Measurements from ENCODE around the gene VPS29. TPM values are rescaled to one million over a fixed set of nuclear protein-coding genes. Genes with fewer than 3 reads are reported as not detected.
A peak's percentile ranks its signal among the peaks of the same experiment; 100 is the strongest.

VPS29 gene
- total and polyA plus RNA-seq, 9 donors = 71.6 to 155 (median 119) TPM

DNA sequence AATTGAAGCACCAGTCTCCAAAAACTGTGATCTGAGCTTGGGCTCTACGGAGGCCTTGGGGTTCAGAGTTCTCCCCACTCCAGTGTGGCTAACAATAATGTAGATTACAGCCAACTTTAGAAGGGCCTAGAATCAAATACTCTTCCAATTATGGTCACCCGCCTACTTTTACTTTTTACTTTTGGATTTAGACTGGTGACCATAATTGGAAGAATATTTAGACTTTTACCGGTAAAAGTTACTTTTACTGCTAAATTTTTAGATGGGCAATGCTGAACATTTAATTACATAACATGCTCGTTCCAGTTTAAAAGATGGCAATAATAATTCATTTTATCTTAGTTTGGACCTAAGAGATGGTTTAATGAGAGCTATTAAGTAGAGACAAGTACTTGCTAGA is 42.1 kb upstream of the VPS29 start:
- Histone ChIP-seq H3K27me3 (ENCODE audit: control insufficient read depth, insufficient read depth, low read length) (no peaks in the 10 kb centered on the region), H3K4me1 (ENCODE audit: control insufficient read depth, insufficient read depth, low read length) (peaks cover 7% of the 10 kb centered on the region), H3K4me3 (ENCODE audit: low read length) (no peak overlapping the region), H3K27ac (ENCODE audit: low read length) (no peak overlapping the region), H3K36me3 (ENCODE audit: control insufficient read depth, insufficient read depth, low read length) (peaks cover 9% of the 10 kb centered on the region), H3K9me3 (replicated peaks; ENCODE audit: control insufficient read depth, low read depth, low read length) (no peaks in the 10 kb centered on the region)
- DNase-seq = no peak
- WGBS (ENCODE audit: insufficient coverage) = no CpG with 5 or more reads among the region's 4 CpGs

DNA sequence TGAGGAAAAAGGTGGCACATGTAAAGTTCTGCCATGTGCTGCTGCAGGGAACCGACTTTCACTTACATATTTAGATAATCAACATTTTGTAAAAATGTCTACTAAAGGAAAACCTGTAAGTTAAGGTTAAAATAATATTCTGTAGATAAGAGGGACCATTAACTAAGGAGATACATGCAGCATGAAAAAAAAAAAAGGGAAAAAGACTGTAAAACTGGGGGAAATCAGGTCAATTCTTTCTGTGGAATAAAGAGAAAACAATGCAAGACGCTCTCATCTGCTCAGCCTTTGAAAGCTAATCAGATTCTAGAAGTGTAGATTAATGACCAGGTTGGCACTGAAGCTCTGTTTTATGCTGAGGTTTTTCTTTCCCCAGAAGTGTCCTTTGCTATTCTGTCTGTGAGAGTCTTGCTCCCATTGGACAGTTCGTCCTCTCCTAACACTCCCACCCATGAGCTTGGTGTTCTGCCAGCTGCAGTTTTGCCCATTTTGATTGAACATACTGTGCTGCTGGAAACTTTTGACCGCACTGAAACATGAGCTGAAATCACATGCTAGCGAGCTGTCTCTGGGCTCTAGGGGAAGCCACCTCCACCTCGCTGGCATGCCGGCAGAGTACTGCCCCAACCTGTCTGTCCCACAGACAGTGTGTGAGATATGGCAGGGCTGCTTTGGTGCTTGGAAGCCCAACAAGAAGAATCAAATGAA is 41.5 kb upstream of the VPS29 start:
- no peak overlapping the region for H3K27ac ChIP-seq (ENCODE audit: low read length)

DNA sequence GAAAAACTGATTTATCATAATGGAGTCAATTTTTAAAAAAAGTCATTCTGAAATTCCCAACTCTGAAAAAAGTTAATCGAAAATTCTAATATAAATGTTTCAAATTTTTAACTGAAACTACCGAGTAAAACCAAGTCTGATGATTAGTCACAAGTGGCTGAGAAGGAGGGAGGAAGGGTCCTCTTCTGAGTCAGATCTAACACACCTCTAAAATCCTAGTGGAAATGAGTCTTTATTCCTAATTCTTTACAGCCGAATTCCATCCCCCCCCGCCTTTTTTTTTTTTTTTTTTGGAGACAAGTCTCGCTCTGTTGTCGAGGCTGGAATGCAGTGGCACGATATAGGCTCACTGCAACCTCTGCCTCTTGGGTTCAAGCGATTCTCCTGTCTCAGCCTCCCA is 38.1 kb upstream of the VPS29 start:
- peaks cover 26% of the 10 kb centered on the region for H3K36me3 ChIP-seq (ENCODE audit: control insufficient read depth, insufficient read depth, low read length)
- peaks cover 12% of the 10 kb centered on the region for H3K4me1 ChIP-seq (ENCODE audit: control insufficient read depth, insufficient read depth, low read length)
- no peaks in the 10 kb centered on the region for H3K27me3 ChIP-seq (ENCODE audit: control insufficient read depth, insufficient read depth, low read length)
- H3K4me3 ChIP-seq (ENCODE audit: low read length) = no peak overlapping the region
- H3K9me3 ChIP-seq (replicated peaks; ENCODE audit: control insufficient read depth, low read depth, low read length) = no peaks in the 10 kb centered on the region
- DNase-seq = no peak
- H3K27ac ChIP-seq (ENCODE audit: low read length) = no peak overlapping the region
- WGBS (ENCODE audit: insufficient coverage) = 91% methylated on average over 6 of the region's 8 CpGs

More for the DNA sequence above, 41.5 kb upstream of the VPS29 start:
- Histone ChIP-seq H3K4me3 (ENCODE audit: low read length) (no peak overlapping the region), H3K4me1 (ENCODE audit: control insufficient read depth, insufficient read depth, low read length) (peaks cover 7% of the 10 kb centered on the region), H3K36me3 (ENCODE audit: control insufficient read depth, insufficient read depth, low read length) (peaks cover 11% of the 10 kb centered on the region), H3K27me3 (ENCODE audit: control insufficient read depth, insufficient read depth, low read length) (no peaks in the 10 kb centered on the region), H3K9me3 (replicated peaks; ENCODE audit: control insufficient read depth, low read depth, low read length) (no peaks in the 10 kb centered on the region)
- peak; percentile 86 for DNase-seq
- WGBS (ENCODE audit: insufficient coverage) = 48% methylated on average over 3 of the region's 7 CpGs

DNA sequence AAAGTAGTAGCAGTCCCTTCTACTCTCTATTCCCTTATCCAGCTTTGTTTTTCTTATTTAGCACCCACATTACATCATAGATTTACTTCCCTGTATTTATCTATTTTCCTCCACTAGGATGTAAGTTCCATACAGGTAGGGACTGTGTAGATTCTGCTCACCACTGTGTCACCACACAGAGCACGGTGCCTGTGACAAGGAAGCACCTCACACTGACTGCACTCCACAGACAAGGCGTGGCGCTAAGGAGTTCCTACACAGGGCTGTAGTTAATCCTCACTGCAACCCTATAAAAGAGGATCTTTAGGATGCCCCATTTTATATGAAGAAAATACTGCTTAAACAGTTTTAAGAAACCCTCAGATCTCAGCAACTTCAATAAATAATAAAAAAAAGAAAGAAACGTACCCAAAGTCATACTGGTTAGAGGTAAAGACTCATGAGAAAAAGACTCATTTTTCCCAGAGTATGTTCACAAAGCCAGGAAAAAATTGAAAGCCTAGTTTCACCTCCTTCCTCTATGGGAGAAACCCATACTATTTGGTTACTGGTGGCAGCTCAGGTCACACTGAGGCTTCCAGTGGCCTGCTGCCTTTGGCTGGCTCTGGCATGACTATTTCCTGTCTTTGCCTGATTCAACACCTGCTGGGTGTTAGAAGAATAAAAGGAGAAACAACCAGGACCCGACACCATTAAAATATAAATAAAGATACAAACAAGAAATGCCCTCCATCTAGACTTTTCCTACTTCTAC is 37.1 kb upstream of the VPS29 start:
- H3K27me3 ChIP-seq (ENCODE audit: control insufficient read depth, insufficient read depth, low read length) = no peaks in the 10 kb centered on the region
- peaks cover 26% of the 10 kb centered on the region for H3K36me3 ChIP-seq (ENCODE audit: control insufficient read depth, insufficient read depth, low read length)
- no peak for DNase-seq
- no peak overlapping the region for H3K27ac ChIP-seq (ENCODE audit: low read length)
- peaks cover 12% of the 10 kb centered on the region for H3K4me1 ChIP-seq (ENCODE audit: control insufficient read depth, insufficient read depth, low read length)
- no peaks in the 10 kb centered on the region for H3K9me3 ChIP-seq (replicated peaks; ENCODE audit: control insufficient read depth, low read depth, low read length)
- WGBS (ENCODE audit: insufficient coverage) = no CpG with 5 or more reads among the region's 5 CpGs
- H3K4me3 ChIP-seq (ENCODE audit: low read length) = no peak overlapping the region

DNA sequence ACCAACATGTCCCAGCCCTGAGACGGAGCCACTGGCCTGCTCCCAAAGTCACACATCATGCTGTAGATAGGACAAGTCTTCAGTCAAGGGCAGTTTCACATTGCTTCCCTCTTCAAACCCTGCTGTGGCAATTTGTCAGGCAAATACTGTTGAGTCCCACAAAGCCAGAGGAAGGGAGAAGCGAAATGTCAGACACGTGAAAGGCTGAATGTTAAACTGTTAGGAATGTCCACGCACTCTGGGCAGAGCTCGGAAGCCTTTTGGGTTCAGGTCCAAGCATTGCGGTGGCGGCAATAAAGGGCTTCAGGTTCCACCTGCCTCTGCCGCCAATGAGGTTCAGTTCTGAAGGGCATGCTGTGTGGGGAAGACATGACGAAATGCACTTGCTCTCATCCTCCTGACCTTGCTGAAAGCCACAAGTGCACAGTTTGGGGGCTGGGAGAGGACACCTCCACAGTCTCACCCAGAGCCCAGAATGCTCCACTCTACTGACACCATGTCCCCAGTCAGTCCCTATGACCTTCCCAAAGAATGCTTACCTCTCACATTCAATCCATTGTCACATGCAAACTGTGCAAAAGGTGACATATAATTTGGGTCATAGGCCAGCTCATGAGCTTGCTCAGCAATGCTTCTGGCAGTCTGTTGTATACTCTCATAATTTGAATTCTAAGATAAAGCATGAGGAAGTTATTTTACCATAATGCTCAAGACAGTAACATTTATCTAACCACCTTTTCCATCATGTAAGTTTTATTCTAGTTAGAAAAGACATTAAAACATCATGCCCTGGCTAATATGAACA is 35.9 kb upstream of the VPS29 start:
- DNase-seq = peak; percentile 42
- Histone ChIP-seq H3K4me1 (ENCODE audit: control insufficient read depth, insufficient read depth, low read length) (peaks cover 6% of the 10 kb centered on the region), H3K36me3 (ENCODE audit: control insufficient read depth, insufficient read depth, low read length) (peaks cover 29% of the 10 kb centered on the region), H3K4me3 (ENCODE audit: low read length) (no peak overlapping the region), H3K27ac (ENCODE audit: low read length) (peak overlapping the region; percentile 9), H3K9me3 (replicated peaks; ENCODE audit: control insufficient read depth, low read depth, low read length) (no peaks in the 10 kb centered on the region), H3K27me3 (ENCODE audit: control insufficient read depth, insufficient read depth, low read length) (no peaks in the 10 kb centered on the region)
- 89% methylated on average over 5 of the region's 9 CpGs for WGBS (ENCODE audit: insufficient coverage)

DNA sequence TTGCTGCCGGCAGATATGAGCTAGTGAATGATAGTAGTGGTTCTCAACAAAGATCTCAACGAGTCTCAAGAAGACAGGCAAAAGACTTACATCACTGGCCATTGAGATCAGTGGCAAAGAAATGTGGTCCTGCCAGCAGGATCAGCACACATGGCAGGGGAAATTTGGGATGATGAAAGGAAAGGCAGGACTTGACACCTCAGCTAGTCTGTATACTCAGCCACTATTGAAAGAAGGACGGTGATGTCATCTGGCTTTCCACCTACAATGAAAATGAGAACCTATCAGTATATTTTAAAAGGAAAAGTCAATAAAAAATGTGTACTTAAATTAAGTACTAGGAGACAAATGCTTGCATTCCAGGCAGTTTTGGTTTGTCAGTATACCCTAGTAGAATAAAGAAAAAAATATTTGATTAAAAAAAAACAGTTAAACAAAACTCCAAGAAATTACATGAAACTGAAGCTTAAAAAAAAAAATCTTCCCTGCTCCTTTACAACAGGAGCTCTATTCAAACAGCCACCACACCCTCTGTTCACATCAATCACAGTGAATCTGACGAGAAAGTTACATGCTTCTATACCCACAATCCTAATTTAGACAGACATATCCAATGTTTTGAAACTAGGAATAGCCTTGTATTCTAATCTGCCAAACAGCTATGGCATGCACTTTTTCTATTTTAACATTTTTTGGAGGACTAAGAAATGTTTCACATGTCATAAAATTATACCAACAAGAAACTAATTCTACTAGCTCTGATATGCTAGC is 35.1 kb upstream of the VPS29 start:
- H3K27ac ChIP-seq (ENCODE audit: low read length) = no peak overlapping the region
- 94% methylated on average over 2 of the region's 4 CpGs for WGBS (ENCODE audit: insufficient coverage)
- peaks cover 29% of the 10 kb centered on the region for H3K36me3 ChIP-seq (ENCODE audit: control insufficient read depth, insufficient read depth, low read length)
- no peaks in the 10 kb centered on the region for H3K27me3 ChIP-seq (ENCODE audit: control insufficient read depth, insufficient read depth, low read length)
- H3K4me1 ChIP-seq (ENCODE audit: control insufficient read depth, insufficient read depth, low read length) = peaks cover 6% of the 10 kb centered on the region
- no peak overlapping the region for H3K4me3 ChIP-seq (ENCODE audit: low read length)
- peak; percentile 31 for DNase-seq
- no peaks in the 10 kb centered on the region for H3K9me3 ChIP-seq (replicated peaks; ENCODE audit: control insufficient read depth, low read depth, low read length)

DNA sequence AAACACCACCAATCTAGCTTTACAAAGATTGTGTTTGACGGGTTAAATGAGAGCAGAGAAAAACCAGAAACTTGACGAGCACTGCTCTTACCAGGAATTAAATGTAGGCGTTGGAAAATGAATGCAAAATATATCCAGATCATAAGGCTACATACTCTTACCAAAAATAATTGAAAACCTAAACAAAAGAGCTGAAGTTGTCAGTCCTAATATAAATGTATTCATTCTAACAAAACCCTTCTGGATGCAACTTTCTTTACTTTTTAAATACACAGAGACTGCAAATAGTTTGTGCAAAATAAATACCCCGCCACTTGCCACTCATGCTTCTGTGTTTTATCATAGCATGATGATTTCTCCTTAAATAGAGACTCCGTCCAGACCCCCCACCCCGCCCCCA is 32.9 kb upstream of the VPS29 start:
- WGBS (ENCODE audit: insufficient coverage) = no CpG with 5 or more reads among the region's 6 CpGs
- Histone ChIP-seq H3K9me3 (replicated peaks; ENCODE audit: control insufficient read depth, low read depth, low read length) (no peaks in the 10 kb centered on the region), H3K36me3 (ENCODE audit: control insufficient read depth, insufficient read depth, low read length) (peaks cover 29% of the 10 kb centered on the region), H3K4me3 (ENCODE audit: low read length) (no peak overlapping the region), H3K27me3 (ENCODE audit: control insufficient read depth, insufficient read depth, low read length) (no peaks in the 10 kb centered on the region), H3K27ac (ENCODE audit: low read length) (no peak overlapping the region), H3K4me1 (ENCODE audit: control insufficient read depth, insufficient read depth, low read length) (peaks cover 6% of the 10 kb centered on the region)
- no peak for DNase-seq

DNA sequence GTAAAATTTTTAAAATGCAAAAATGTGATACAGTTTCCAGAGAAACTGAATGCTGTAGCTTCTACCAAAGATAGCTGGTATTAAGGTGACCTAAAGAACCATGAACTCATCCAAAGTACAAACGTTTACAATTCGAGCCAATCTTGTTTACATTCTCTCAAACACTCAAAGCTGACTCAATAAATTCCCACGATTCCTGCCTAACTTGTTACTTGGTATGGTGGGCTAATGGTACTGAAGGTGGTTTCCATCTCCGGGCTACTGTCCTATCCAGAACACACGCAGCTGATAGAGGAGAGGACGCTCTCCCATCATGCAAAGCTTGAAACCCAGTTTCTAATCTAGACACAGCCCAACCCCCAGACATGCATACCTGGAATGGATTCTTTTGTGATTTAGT is 31.7 kb upstream of the VPS29 start:
- no peaks in the 10 kb centered on the region for H3K27me3 ChIP-seq (ENCODE audit: control insufficient read depth, insufficient read depth, low read length)
- DNase-seq = no peak
- no peak overlapping the region for H3K4me3 ChIP-seq (ENCODE audit: low read length)
- no peak overlapping the region for H3K27ac ChIP-seq (ENCODE audit: low read length)
- no CpG with 5 or more reads among the region's 6 CpGs for WGBS (ENCODE audit: insufficient coverage)
- peaks cover 6% of the 10 kb centered on the region for H3K4me1 ChIP-seq (ENCODE audit: control insufficient read depth, insufficient read depth, low read length)
- H3K9me3 ChIP-seq (replicated peaks; ENCODE audit: control insufficient read depth, low read depth, low read length) = no peaks in the 10 kb centered on the region
- peaks cover 26% of the 10 kb centered on the region for H3K36me3 ChIP-seq (ENCODE audit: control insufficient read depth, insufficient read depth, low read length)

DNA sequence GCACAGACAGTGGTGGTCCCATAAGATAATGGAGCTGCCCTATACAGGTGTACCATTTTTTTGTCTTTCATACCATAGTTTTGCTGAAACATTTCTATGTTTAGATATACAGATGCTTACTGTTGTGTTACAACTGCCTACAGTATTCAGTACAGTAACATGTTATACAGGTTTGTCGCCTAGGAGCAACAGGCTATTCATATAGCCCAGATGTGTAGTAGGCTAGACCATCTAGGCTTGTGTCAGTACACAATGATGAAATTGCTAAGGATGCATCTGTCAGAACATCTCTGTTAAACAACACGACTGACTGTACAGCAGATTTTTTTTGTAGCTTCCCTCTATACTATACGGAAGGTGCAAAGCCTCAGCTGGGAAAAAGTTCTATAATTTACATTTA is 30.7 kb upstream of the VPS29 start:
- DNase-seq = no peak
- no CpG with 5 or more reads among the region's 3 CpGs for WGBS (ENCODE audit: insufficient coverage)
- H3K4me1 ChIP-seq (ENCODE audit: control insufficient read depth, insufficient read depth, low read length) = peaks cover 2% of the 10 kb centered on the region

More for the DNA sequence above, 30.7 kb upstream of the VPS29 start:
- no peak overlapping the region for H3K27ac ChIP-seq (ENCODE audit: low read length)
- H3K4me3 ChIP-seq (ENCODE audit: low read length) = no peak overlapping the region
- peaks cover 16% of the 10 kb centered on the region for H3K36me3 ChIP-seq (ENCODE audit: control insufficient read depth, insufficient read depth, low read length)
- H3K9me3 ChIP-seq (replicated peaks; ENCODE audit: control insufficient read depth, low read depth, low read length) = no peaks in the 10 kb centered on the region
- no peaks in the 10 kb centered on the region for H3K27me3 ChIP-seq (ENCODE audit: control insufficient read depth, insufficient read depth, low read length)

All from muscle of leg (tissue), 11 donors.